Activated CD8-positive, alpha-beta memory T cell treated with anti-CD3 and anti-CD28 coated beads for 24 hours (primary cell): ENCODE results near the gene ZIC1.

Experiments used
- DNase-seq: peaks from one replicate; pipeline ENCODE4 v3.0.0-alpha.2; 2020

The ZIC1 gene

DNA sequence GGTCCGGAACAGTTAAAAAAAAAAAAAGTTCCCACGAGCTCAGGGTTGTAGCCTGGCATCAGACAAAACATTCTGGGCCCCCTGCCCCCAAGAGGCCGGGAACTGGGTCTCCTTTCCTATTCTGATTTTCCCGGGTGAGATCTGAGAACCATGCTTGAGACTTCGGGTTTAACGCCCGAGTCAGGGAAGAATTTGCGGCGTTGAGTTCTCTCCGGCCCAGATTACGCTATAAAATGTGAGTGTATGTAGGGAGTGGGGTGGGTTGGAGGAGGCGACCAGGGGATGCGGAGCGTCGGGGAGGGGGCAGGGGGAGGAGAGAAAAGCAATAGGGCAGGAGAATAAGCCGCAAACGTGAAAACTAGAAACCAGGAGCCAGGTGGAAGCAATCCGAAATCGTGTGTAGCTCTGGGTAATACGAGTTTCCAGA lies 2.7 kb downstream of the ZIC1 start:
- DNase-seq: no peak

DNA sequence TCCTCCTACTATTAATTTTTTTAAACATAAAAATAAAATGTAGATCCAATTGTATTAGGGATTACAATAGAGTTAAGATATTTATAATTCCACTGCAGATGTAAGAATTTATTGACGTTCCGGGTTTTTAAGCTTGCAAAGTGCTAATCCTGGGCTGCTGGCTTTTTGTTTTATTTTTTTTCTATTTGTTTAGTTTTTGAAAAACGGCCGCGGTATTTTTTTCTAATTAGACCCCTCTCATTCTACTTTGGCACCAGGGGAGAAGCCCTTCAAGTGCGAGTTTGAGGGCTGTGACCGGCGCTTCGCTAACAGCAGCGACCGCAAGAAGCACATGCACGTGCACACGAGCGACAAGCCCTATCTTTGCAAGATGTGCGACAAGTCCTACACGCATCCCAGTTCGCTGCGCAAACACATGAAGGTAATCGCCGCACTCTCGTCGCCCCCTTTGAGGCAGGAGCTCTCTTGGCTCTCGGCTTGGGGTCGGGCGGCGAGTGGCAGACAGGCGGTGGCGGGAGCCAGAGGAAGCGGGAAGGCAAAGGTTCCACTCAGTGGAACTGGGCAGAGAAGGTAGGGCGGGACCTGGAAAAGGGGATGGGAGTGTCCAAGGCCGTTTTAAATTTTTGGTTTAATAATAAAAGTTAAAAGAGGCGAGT lies 3.2 kb downstream of the ZIC1 start:
- no peak for DNase-seq

DNA sequence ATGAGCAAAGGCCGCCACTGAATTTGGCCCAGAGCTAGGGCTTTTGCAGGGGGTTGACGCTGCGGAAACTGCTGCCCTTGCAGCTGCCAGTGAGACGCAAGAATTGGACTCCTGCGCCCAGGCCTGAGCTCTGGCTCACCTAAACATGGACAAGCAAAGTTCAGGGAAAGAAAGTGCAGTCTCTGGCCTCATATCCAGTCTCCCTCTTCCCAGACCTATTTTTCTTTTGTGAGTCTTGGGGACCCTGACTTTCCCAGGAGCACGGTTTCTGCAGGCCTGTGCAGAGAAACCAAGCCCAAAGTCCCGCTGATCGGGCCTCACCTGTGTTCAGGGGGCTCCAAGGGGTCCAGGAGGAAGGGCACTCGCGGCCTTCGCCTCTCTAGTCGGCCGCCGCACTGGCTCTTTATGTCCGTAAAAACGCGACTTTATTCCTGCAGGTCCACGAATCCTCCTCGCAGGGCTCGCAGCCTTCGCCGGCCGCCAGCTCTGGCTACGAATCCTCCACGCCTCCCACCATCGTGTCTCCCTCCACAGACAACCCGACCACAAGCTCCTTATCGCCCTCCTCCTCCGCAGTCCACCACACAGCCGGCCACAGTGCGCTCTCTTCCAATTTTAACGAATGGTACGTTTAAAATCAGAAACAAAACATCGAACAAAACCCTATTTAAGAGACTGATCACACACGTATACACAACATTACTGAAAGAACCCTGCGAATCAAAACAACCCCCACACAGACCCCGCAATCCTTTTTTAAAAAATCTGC lies 3.9 kb downstream of the ZIC1 start:
- no peak for DNase-seq

DNA sequence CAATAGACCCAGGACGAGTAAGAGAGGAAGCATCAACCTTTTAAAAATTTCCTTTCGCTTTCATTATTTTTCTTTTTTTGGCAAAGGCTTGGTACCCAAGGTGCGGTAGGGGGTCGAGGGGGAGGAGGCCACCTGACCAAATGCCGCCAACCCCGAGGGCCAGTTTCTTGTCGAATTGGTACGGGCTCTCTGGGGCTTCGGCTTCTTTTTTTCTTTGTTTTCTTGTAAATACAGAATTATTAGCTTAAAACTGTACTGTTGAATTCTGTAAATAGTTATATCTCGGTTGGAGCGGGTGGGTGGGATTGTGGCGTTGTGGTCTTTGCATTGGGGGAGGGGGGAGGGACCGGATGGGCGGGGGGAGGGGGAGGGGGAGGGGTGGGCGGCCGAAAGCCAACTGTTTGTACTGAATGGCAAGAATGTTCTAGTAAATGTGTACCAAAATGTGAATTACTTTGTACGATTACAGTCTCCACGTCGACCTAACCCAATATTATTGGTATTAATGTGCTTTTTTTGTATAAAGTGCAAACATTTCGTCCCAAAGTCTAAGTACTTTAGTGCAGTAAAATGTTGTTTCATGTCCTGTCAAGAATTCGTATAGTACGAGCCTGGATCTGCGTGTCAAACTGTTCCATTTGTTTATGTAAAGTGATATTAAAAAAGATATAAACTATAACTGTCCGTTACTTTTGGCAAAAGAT lies 4.7 kb downstream of the ZIC1 start:
- no peak for DNase-seq

DNA sequence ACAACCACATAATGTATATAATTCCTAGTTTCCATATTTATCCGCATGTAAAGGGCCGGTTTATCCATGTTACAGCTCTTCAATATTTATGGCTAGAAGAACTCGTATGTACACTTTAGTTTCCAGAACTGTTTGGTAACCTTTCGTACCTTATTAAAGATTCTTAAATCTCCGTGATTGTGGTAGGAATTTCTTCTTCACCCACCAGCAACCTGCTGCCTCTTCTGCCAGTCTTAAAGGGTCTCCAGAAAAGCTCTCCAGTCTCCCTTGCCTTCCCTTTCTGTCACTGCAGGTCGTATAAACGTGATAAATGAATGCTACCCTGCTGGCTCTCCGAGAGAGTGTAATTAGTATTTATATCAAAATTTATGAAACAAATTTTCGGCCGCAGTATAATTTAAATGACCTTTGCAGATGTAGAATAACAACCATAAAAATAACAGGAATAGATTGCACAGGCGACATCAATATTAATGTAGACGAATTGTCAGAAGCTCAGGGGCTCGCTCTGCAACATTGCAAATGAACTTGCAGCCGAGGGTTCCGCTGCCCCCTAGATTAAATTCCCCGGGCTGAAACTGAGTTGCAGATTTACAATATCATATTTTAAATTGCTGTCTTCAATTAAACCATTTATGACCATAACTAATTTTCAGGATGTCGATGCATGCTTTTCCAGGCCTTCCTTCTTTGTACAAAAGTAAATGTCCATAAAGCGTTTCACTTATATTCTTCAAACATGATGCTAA lies 5.4 kb downstream of the ZIC1 start:
- no peak for DNase-seq

DNA sequence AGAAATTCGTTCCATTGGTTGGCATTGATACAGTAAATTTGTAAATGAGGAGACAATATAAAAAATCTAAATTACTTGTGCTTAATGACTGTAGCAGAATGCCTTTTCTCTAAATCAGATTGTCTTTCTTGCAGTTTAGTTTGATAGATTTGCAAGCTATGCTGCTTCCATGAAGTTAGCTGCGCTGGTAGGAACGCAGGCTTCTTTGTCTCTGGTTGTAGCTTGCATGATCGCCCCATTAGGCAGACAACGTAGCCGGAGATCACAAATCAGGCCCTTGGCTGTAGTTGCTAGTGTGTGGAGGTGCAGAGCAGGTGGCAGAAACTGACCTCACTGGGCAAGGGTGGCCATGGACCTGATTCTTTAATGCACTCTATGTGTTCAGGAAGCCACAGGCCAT lies 6.1 kb downstream of the ZIC1 start:
- no peak for DNase-seq

DNA sequence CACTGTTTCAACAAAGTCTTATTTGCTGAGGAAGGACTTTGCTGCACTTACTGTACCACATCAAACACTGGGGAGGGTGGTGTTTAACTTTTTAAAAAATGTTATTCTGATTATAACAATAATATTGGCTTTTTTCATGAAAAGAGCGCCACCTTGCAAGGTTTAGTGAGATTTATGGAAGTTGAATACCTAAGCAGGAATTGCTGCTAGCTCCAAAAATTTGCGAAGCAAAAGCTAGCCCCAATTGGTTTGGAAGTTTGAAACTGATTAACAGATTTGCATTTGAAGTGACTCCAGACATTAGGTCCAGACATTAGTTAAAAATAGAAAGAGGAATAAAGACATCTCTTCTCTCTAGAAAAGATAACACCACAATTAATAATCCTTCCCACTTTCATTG lies 6.7 kb downstream of the ZIC1 start:
- DNase-seq: no peak

DNA sequence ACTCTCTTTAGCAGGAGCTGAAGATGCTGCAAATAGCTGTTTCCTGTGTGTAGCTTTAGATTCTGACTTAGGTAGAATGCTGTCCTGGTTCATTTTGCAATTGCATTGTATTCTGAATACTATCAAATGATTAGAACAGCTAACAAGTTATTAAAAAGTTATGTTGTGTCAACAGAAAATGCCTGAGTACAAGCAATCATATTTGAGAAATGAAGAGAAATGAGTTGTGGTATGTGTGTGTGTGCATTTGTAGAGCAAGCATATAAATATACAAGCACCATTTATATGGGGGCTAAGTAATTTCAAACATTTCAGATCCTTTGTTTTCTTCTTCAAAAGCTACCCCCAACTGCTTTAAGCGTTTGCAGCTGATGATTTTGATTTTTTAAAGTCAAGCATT lies 7.8 kb downstream of the ZIC1 start:
- no peak for DNase-seq

DNA sequence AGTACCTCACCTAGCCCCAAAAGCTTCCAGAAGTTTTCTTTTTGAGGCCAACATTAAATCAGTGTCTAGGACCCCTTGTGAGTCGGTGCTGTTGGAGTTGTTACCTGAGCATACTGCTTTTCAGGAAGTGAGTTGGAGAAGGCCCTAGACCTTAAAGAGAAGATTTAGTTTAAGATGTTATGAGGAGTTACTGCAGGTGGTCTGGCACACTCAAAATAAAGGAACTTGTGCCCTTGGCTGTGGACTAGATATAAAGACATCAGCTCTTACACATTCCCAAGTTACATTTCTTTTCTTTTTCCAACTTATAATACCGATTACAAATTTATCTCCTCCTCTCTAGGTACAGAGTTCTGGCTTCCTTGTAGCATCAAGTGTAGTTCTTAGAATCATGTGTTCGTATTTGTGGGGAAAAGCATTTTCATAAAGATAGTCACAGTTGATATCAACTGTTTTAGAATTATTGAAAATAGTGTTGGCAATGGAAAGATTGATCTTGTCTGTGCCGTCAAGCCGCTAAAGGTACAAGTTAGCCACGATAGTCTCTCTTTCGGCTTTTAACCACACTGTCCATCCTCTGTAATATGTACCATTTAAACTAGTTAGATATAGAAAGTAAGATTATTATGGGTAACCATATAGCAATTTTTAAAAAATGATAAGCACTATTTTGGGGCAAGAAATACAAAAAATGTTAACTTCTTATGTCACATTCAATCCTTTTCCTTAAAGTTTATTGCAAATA lies 8.6 kb downstream of the ZIC1 start:
- no peak for DNase-seq

DNA sequence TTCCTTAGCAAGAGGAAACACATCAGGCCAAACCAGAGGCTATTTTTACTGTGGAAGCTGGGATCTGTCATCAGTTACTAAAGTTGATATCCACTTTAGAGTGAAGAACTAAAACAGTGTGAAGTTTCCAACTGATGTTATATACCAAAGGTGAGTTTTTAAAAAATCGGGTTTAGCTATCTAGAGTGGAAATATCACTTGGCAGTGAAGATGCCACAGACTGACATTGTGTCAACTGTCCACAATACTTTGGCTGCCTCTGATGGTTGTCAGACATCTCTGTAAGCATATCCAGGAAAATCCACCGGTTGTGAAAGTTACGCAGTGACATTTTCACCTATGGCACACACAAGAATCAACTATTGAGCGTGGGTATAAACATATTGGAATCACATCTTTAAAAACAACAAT lies 9.2 kb downstream of the ZIC1 start:
- DNase-seq: no peak

DNA sequence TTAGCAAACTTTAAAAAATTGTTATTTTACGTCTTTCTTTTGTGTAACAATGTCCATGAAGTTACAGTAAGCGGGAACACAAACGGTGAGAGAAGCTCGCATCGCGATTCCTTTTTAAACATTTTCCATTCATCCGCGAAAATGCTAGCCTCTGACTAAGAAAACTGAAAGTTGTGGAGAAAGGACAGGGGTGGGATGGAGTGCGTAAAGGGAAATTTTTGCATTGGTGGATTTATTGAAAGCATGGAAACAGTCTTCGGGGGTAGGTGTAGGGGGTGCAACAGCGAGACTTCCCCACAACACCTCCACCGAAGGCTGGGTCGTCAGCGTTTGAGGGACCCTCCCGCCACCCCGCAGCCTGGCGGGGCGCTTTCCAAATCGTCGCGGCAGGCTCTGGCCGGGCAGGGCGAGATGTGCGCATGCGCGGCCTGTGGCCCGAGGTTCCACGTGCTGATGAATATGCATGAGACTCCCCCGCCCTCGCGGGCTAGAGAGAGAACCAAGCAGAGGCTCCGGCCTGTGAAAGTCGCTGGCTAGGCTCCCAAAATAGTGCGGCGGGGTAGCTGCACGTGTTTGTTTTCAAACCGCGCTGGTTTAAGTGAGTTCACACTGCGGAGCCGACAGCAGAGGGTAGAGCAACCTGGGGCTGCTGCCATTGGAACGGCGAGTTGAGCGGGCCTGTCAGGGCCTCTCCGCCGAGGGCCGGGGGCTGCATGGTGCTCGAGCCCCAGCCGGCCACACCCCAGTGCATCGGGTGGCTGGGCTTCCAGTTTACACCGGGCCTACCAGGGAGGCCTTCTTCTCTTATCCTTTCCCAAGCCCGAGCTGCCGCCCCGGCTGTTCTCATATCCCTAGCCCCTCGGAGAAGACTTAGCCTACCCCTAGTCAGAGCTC lies 9.9 kb downstream of the ZIC1 start:
- no peak for DNase-seq

DNA sequence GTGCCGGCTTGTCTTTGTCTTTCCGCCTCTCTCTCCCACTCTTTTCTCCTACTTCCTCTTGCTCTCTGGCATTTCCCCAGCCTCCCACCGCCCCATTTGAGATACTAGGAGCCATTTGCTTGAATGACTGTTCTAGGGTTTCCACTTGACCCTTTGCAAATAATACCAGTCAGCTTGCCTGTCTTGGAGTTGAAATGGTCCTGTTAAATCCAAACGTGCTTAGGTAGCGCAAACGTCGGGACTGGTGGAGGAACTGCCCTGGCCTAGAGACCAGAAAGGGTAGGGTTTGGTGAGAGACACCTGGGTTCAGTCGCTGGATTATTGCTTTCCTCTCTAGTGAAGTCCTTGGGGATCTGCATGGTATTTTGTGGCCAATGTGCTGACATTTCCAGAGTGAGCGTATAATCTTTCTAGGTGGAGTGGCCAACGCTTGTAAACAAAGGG lies 10.6 kb downstream of the ZIC1 start:
- DNase-seq: no peak

DNA sequence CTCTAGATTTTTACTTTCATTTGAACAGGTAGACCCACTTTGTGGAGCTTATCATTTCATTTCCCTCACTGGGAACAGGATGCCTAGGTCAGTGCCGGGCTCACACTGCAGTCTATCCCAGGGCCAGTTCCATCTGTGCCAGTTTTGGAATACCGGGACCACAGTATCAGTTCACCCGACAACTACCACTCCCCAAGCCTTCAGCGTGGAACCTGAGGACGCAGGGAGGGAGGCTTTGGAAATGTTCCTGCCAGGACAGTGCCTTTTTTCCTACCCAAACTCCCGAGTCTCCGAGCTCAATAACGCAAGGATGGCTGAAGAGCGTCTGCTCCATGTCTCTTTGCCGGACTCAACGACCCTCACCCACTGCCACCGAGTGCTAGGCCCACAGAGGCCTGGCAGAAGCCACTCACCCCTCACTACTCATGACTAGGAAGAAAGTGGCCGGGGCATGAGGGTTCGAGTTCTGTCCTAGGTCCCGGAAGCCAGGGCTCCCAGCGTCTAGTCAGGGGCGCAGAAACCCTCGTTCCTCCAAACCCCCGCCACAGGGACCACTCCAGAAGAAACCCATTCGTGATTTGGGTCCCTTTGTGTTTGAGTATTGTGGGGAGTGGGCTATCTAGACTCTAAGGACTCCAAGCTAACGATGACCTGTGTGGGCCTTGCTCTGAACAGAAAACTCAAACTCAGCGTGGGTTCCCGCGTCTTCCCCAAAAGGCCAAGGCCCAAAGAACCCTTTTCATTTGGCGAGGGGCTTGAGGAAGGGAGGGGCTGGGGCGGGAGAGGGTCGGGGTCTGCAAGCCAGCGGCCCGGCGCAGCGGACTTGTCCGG lies 11.4 kb downstream of the ZIC1 start:
- no peak for DNase-seq

DNA sequence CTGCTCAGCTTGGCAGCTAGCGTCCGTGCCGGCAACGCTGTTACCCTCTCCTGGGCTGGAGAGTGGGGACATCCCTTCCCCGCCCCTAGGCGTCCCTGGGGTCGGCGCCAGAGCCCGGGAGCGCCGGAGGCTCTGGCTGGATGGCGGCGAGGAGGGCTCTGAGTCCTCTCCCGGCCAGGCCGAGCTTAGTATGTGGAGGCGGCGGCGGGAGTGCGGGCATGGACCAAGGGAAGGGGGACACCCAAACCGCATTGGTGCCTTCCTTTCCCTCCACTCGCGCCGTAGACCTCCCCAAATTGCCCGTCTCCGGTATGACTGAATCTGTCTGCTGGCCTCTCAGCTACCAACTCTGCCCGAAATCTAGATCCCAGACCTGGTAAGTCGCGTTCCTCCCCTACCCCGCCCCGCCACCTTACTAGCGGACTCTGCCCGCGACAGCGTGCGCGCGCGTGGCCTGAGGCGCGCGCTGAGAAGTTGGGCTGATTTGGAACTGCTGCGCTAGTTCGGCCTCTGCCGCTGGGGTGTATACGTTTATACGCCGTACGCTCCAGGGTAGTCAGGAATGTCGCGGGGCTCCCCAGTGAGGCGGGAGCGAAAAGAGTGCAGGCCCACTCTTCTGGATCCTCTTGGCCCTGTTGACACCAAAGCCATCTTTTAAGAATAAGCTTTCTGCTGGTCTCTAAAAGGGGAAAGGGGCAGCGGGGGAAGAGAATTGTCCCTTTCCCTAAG lies 12.2 kb downstream of the ZIC1 start:
- no peak for DNase-seq

DNA sequence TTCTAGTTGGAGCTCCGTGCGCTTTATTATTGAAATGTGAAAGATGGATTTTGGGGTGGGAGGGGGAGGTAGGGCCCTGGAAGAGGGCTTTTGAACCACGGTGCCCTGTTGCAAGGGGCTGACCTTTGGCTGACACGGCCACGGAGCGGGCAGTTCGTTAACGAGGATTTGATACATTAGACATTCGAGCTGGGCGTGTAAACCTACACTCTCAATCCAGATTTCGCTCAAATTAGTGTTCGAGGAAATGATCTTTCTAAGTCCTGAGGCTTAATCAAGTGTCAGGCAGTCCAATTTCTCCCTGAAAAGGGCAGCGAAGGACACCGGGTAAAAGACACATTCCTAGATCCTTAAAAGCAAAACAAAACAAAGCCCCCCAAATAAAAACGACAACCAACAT lies 13.0 kb downstream of the ZIC1 start:
- no peak for DNase-seq

DNA sequence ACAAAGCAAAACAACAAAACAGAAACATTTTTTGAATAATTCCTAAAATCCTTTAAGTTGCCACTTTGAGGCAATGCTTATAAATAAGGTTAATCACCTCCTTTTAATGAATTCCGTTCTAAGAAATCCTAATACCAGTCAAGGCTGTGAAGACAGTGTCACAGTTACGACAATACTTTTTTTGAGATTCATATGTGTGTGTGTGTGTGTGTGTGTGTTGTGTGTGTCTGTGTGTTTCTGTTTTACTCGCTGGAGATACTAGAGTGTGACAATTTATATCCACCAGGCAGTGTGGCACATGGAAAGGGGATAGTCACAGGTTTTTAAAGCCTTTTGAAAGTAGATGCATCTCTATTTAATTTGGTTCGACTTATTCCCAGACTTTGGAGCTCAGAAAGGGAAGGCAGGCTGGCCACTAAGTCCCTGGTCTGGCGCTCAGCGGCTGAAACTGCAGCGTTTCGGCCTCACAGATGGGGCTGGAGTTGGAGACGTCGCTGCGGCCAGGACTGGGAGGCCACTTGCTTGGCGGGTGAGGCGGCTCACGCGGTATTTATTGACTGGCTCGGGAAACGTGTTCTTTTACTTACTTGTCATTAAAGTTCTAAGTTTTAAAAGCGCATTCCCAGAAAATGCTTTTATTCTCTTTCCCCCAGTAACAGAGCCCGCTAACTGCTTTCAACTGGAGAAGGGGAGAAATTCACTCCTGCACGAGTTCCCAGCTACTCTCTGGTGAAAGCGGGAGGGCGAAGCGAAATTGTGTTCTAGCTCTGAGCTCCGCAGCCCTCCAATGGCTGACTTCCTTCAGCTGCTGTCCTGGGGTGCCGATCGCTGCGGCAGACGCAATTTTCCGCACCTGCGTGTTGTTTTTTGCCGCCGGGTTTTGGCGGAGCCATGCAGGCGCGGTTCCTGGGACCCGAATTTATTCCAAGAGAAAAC lies 13.7 kb downstream of the ZIC1 start:
- no peak for DNase-seq

DNA sequence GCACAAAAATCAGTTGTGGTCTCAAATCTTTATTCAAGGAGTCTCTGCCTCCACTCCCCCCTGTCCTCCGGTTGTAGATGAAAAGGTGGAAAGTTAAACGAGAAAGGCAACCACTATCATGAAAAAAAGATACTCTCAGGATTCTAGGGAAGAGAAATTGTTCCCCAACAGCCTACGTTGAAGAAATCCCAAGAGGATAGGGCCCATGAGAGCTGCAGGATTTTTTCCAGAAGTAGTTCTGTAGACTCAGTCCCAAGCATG lies 14.3 kb downstream of the ZIC1 start:
- DNase-seq: no peak

DNA sequence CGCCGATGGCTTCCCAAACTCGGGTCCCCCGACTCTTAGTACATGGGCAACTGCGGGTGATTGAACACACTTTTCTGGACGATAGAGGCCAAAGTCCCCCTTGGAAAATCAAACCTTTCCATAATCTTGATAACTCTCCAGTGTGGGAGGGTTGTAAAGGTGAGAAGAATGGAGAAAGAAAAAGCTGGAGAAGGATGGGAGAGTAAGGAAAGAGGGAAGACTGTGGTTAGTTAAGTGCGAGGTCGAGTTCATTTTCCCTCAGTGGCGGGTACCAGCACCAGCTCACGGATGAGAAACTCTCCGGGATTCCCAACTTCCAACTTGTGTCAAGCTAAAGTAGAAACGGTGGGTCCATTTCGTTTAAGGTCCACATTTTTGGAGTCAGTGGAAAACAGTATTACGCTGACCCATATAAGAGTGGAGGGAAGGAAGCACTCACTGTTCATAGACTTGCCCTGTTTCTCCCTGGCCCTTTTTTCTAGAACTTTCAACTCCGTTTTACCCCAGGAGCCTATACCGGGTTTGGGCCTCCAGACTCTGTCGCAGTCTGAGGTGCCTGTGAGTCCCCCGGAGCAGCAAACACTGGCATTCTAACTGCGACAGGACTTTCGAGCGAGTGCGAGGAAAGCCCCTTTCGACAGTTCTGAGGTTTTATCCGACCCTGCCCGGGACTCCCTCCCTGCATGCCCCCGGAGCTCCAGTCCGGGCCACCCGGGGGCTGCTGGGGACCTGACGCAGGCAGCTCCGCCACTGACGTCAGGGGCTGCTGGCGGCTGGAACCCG lies 14.8 kb downstream of the ZIC1 start:
- DNase-seq: no peak
